GM18498 (cell line): ENCODE measurements around the gene FOXD2.

Source experiments
- ATAC-seq: cut with Tn5 transposase; IDR thresholded peaks from one replicate; pipeline ENCODE4 v1.9.1; 2021; ENCODE audit warnings: mild to moderate bottlenecking, moderate library complexity; ENCODE audit not compliant: unreplicated experiment

Gene FOXD2

GRCh38 chr1:47416319-47417169, 21.3 kb upstream of the FOXD2 start:
- no peak for ATAC-seq

GRCh38 chr1:47417170-47418044, 20.4 kb upstream of the FOXD2 start:
- no peak for ATAC-seq

GRCh38 chr1:47418122-47418521, 19.7 kb upstream of the FOXD2 start:
- ATAC-seq, result no peak

- no peak for ATAC-seq
Measured at GRCh38 chr1:47418681-47419325, 19.0 kb upstream of the FOXD2 start.

GRCh38 chr1:47420547-47420946, 17.3 kb upstream of the FOXD2 start:
- ATAC-seq, result no peak

- ATAC-seq, result no peak
Measured at GRCh38 chr1:47423872-47424271, 14.0 kb upstream of the FOXD2 start.

GRCh38 chr1:47424336-47424982, 13.4 kb upstream of the FOXD2 start:
- ATAC-seq, result no peak

- no peak for ATAC-seq
Measured at GRCh38 chr1:47431534-47431933, 6.3 kb upstream of the FOXD2 start.

- ATAC-seq, result peak; percentile 38
Measured at GRCh38 chr1:47432071-47433036, 5.5 kb upstream of the FOXD2 start.

- no peak for ATAC-seq
Measured at GRCh38 chr1:47433037-47433421, 4.8 kb upstream of the FOXD2 start.

GRCh38 chr1:47433477-47434050, 4.3 kb upstream of the FOXD2 start:
- ATAC-seq, result no peak

- no peak for ATAC-seq
Measured at GRCh38 chr1:47434051-47434842, 3.6 kb upstream of the FOXD2 start.

GRCh38 chr1:47435506-47436303, 2.1 kb upstream of the FOXD2 start:
- ATAC-seq, result no peak

- peak; percentile 41 for ATAC-seq
Measured at GRCh38 chr1:47436304-47436978, 1.4 kb upstream of the FOXD2 start.

GRCh38 chr1:47436979-47437446, 831 bp upstream of the FOXD2 start:
- peak; percentile 24 for ATAC-seq

GRCh38 chr1:47438165-47439016, 547 bp downstream of the FOXD2 start:
- no peak for ATAC-seq
